Limb (tissue), 2 donors: ENCODE results near the gene CDH13.

Source experiments
- DNase-seq, 2 donors: peaks; one replicate each; pipeline ENCODE4 v3.0.0-alpha.2; 2016; ENCODE audit errors: extremely low spot score in 2 of 2

The CDH13 gene

DNA sequence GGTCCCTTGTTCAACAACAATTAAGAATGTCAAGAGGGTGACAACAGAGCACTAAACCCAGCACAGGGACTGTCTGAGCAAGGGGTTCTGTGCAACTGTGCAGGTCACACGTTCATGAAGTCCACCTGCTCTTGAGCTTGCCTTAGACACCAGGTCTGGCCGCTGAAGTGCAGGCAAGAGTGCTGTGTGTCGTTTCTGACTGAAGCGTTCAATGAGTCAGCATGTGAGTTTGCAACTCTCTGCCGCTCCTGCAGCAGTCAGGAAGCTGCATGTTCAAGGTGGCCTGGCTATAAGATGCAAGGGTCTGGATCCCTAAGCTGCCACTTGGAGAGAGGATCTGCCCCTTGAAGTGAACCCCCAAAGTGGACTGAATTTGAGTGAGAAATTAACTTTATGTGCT lies 848.3 kb downstream of the CDH13 start:
- DNase-seq, result no peak

DNA sequence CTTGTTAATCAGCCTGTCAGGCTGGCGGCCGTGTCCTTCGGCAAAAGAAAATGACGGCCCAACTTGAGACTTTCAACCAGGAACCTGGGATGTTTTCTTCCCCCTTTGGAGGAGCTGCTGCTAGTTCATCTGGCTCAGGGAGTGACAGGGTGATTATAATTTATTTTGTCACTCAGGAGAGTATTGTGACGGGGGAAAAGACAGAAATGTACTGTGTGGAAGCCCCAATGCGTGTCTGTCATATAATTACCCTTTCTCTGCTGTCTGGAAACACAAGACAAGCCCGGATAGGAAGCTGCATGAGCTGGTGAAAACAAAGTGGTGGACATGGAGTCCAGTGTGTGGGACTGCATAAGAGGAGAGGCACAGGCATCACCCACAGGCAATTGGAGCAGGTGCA lies 854.8 kb downstream of the CDH13 start:
- no peak for DNase-seq

DNA sequence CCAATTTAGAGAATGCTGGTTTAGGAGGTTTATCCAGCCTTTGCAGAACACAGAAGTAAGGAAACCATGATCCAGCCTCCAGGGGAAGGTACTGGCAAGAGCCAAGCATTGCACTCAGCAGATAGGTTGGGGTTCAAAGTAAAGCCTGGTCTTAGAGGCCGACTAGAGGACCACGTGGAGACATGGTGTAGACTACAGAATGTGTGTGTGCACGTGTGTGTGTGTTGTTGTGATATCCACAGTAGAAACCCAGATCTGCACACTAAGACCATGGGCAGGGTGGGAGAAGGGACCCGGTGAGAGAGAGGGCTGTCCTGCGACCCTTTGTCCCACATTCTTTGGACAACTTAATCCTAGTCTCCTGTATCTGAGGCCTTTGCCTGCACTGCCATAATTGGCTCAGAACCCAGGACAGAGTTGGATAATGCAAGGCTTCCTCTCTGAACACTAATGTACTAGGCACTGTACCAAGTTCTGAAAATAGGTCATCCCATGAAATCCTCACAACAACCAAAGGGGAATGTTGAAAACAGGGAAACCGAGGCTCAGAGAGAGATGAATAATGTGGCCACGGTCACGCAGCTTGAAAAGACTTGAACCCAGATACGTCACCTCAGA lies 855.9 kb downstream of the CDH13 start:
- no peak for DNase-seq

DNA sequence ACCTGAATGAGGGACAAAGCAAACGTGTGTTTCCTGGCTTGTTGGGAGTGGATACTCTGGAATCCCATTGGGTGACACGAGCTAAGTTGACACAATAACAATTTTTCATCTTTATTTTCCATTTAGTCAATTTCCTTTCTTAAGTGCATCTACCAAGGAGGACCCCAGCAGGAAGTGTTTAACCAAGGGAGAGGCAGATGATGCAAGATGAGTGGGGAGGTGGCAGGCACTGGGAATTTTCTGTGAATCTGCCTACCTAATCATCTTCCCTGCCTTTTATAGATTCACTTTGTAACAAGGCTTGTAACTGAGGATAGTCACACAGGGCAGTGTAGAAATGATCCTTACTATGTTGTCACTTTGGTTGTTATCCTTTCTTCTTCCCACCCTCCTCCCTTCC lies 863.3 kb downstream of the CDH13 start:
- DNase-seq, result no peak

DNA sequence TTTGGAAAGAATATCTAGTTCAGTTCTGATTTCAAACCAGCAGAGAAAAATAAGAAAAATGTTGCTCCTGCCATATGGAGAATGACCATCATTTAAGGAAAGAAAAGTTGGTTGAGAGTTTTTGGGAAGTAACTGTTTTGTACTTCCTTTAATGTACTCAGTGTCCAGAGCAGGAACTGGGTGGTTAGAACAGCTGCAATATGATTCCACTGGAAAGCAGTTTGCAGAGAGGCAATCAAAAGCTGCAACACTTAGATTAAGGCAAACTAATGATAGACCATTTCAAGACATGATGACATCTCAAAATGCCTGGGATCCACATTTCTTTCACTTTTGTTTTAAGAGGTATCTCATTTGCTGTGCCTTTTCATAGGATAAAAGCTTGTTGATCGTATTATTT lies 867.7 kb downstream of the CDH13 start:
- DNase-seq, result no peak

DNA sequence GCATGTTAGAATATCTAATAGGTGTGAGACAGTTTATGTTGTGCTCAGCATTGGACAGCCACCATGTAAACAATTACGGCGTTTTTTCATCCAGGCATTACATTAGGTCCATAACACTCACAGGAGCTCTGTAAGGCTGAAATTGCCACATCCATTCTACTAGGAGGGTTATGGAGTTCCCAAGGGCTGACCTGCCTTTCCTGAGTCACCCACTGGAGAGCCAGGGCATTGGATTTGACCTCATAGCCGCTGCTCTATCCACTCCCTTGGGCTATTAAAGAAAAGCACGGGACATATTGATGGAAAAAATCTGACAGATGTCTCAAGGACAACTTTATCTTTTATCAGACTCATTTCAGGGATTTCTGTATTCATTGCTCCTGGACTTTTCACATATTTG lies 874.7 kb downstream of the CDH13 start:
- DNase-seq, result no peak

DNA sequence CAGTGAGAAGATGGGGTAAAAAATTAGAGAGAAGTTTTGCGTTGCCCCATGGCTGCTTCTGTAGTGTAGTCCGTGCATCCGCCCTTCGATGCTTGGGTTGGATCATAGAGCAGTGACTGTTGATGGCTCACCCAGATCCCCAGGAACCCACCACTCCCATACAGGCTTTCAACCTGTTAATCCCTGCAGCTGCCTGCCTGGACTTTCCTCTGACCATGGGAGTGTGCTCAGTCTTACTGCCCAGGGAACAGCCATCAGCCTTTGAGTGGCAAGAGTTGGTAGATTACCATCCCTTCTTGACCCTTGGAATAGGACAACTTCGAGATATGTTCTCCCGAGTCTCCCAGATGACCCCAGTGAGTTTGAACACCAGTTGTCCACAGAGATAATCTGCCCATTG lies 881.5 kb downstream of the CDH13 start:
- no peak for DNase-seq

DNA sequence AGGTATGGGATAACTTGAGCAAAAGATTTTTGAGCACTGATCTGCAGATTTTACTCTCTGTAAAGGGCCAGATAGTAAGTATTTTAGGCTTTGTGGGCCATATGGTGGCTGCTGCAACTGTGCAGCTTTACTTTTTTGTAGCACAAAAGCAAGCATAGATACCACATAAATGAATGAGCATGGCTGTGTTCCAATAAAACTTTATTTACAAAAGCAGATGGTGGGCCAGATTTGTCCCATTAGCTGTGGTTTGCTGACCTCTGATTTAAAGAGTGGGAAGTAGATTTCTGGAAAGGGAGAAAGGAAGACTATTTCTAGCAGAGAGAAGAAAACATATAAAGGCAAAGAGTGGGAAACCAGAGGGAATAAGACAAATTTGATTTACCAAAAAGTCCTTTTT lies 882.5 kb downstream of the CDH13 start:
- no peak for DNase-seq

DNA sequence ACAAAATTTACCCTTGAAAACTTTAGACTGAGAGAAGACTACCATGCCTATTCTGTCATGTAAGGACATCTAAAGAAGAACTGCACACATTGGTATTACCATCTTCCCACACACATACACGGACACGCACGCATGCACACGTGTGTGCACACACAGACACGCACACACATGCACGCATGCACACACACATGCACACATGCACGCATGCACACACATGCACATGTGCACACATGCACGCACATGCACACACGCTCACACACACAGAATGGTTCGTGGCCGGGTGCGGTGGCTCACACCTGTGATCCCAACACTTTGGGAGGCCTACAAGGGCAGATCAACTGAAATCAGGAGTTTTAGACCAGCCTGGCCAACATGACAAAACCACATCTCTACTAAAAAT lies 884.1 kb downstream of the CDH13 start:
- DNase-seq, result no peak

DNA sequence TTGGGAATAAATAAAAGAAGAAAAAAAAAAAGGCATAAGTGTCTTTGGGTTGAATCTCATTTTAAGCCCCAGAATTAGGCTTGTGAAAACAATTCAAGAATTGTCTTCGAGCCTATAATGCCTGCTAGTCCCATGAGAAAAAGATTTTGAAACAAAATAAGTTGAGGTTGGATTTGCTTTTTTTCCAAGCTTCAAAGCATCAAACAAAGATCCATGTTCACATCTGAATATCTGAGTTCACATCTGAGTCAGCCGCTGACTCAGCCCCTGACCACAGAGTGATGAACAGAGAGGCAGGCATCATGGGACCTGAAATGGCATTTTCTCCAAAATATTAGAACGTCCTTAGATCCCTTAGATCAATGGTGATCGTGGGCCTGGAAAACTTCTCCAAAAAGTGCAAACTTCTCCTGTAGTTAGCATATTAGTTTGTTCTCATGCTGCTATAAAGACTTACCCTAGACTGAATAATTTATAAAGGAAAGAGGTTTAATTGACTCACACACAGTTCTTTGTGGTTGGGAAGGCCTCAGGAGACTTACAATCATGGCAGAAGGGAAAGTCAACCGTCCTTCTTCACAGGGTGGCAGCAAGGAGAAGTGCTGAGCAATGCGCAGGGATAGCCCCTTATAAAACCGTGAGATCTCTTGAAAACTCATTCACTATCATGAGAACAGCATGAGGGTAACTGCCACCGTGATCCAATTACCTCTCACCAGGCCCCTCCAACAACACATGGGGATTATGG lies 886.4 kb downstream of the CDH13 start:
- DNase-seq, result no peak

DNA sequence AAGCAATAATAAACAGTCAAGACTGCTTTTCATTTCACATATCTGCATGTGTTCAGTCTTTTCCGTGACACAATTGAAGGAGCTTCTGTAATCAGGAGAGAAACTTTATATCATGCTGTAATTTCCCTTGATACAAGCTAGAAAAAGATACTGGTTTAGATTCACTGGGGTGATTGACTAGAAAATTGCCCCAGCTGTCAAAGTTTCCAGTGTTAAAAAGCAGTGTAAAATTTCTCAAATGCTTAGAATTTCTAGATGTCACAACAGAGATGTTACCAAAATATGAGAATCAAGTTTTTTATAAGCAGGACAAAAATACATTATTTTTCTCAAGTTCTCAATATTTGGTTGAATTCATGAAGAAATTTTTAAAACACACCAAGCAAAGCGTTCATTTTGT lies 888.6 kb downstream of the CDH13 start:
- DNase-seq, result no peak

DNA sequence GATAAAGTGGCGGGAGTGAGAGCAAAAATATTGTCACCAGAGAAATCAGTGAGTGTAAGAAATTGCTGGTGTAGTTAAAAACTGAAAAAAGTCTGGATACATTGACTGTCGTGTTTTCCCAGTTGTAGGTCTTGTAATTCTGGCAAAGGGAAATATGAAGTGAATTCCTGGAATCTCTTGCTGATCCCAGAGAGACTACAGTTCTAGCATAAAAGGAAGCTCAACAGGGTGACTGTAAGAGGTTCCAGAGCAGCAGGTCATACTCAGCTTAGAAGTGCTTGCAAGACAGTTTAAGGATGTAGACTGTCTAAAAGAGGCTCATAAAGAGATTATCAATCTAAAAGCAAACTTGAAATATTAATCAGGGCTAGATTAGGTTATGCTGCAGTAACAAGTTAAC lies 890.2 kb downstream of the CDH13 start:
- no peak for DNase-seq

DNA sequence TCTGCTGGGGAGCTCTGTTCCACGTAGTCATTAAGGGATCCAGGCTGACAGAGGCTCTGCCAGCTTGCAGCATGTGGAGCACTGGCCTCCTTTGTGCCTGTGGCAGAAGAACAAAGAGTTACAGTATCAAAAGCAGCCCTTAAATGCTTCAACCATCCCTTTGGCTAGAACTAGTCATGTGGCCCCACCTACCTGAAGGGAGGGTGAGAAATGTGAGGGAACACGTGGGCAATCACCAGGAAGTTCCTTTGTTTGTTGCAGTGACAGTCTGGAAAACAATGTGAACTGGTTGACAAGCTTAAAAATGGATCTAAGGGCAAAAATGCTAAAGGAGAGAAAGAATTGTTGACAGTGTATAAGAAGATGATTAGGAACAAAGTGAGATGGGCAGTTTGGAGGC lies 890.6 kb downstream of the CDH13 start:
- DNase-seq, result no peak

DNA sequence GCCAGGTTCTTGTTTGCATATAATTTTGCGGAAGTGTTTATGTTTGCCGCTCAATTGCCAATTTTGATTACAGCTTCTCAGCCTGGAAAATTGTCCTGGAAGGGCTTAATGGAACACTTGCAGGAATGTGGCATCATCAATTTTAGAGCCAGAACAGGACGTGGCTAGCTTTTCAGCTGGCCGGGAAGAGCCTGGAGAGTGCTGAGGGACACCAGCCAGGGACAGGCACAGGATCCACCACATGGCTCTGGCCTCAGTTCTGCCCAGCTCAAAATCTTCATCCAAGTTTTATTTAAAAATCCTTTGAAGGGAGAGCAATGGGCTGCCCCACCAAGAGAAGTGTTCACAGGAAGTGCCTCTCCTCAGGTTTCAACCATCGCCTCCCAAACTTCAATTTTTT lies 893.8 kb downstream of the CDH13 start:
- DNase-seq, result no peak

DNA sequence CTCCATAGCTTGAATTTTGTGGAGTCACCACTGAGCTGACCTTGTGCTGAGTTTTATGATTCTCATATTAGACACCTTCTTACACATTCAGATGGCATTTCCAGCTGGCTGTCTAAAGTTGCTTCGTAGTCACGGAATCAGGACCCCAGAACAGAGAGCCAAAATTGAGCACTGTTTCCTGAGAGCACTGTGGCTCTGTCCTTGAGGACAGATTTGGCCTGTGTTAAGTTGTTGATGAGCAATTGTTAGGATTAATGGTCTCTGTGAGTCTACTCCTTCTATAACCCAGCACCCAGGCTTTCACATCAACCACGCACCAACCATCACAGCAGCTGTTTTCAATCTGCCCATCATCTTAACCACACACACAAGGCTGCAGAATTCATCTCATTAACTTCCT lies 903.5 kb downstream of the CDH13 start:
- DNase-seq, result no peak

DNA sequence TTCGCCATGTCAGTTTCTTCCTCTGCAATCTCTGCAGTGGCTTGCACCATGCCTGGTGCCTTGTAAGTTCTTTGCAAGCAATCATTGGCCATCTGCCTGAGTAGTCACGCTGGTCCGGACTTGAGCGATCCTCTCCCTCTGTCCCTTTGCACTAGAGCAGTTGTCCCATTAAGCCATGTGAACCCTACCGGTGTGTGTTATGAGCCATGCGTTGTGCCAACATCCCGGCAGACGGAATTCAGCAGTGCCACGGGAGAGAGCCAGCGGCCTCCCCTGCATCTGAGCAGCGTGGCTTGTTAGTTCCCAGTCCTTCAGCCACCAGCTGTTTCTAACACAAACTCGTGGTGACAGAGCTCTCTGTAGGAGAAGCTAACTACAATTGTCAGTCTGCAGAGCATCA lies 905.9 kb downstream of the CDH13 start:
- DNase-seq, result no peak

DNA sequence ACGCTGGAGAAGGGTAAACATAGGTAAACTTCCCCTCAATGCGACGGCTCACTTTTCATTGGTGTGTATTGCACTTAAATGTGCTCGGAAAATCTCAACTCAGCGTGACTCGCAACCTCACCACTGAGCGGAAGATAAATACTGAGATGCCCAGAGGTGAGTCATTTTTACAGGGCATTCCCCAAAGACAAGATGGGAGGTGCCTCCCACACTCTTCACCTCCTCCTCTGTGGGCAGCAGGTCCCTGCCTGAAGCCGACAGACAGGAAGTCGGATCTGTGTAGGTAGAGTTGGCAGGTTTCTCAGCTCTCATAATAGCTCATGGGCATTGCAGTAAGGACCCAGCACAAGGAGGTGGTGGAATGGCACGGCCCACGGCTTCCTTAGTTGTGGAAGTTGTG lies 906.4 kb downstream of the CDH13 start:
- no peak for DNase-seq

DNA sequence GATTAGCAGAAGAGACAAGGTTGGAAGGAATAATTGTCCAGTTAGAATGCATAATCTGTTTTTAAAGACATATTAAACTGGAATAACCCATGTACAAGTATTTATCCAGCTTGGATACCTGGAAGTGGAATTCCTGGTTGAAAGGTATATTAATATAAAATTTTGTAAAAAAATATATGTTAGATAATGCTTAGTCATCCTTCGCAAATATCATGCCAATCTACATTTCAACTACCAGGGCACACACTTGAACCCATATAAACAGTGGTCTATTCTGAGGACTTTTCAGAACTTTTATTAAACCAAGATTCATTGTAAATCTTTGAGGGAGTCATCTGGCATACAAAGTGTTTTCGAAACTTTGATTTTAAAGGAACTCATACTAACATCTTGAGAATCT lies 911.9 kb downstream of the CDH13 start:
- no peak for DNase-seq

DNA sequence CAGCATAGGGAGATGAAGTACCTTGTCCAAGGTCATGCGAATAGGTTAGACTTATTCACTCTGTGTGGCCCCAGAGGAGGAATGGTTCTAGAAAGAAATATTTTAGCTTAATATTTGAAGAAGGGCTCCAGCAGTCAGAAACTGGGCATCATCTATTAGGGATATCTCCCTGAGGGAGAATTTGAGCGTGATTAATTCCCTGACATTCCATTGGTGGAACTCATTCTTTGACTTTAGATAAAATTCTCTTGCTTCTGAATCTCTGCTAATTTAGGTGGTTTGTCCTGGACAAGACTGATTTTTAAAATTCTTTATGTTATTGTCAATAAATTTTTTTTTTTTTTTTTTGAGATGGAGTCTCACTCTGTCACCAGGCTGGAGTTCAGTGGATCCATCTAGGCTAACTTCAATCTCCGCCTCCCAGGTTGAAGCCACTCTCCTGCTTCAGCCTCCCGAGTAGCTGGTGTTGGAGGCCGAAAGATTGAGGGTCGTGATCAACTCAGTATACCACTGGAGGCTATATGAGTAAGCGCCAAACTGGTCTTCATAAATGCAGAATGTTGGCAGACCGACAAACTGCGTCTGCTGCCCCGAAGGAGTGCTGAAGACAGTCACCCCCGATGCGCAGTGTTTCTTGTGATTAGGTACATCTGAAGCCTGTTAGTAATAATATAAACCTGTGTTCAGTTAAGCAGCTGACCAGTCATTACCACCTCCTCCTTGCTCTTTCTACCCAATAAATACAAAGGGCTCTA lies 913.1 kb downstream of the CDH13 start:
- no peak for DNase-seq

DNA sequence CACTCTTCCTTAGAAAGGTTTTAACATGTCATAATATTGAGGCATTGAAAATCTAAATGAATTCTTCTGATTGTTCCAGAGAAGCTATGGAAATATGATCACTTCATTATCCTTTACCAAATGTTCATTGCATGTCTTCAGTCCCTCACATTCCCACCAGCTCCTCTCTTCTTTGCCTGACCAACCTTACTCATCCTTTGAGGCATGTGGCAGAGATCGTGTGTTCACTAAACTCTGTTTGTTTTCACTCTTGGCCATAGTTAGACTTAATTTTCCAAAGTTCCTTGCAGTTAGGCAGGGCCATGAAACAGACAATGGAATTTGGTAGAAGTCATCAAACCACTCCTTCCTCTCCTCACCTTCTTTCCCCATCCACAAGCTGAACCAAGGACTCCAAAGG lies 914.5 kb downstream of the CDH13 start:
- DNase-seq, result no peak

DNA sequence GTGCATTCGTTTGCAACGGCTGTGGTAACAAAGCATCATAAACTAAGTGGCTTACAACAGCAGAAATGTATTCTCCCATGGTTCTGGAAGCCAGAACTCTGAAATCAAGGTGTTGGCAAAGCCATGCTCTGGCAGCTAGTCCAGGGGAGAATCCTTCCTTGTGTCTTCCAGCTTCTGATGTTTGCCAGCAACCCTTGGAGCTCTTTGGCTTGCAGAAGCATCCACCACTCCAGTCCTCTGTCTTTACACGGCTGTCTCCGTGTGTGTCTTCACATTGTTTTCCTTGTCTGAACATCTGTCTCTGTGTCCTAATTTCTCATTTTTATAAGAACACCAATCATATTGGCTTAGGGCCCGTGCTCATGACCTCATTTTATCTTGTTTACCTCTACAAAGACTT lies 915.7 kb downstream of the CDH13 start:
- DNase-seq, result no peak

DNA sequence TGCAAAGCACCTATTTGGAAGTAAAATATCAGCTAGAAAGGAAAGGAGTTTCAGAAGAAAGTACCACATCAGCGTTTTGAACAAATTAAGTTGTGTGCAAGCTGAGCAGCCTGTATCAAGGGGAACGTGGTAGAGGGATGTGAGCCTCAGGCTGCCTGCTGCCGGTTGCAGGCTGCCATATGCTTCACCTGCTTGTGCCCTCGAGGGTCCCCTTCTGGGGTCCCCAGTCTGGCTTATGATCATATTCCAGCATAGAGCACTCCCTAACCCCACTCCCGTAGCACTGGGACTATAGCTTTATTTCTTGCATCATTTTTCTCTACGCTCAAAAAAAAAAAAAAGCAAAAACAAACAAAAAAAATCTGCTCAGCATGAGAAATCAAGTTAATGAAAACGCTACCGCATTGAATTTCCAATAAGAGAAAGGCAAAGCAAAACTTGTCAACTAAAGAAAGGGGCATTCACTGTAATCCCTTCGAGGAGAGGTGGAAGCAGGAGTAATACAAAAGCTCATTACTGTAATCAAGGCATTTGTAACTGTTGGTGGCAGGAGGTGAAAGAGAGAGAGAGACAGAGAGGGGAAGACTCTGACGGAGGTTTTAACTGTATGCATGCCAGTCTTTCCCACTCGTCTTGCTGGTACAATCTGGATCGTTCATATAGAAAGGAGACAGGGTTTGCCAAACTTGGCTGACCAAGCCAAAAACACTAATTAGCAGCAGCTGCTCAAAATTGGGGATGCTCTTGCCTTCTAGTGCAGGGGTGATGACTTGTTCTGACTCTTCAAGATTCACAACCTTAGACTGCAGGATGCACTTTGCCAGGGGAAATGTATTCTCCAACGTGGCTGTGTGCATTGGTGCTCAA lies 922.8 kb downstream of the CDH13 start:
- no peak for DNase-seq
